Mononuclear cell (primary cell): Measurements from ENCODE around the gene TIMP4. TPM values are rescaled to one million over a fixed set of nuclear protein-coding genes. Genes with fewer than 3 reads are reported as not detected.

Experiments used
- H3K27me3 ChIP-seq: 2 replicates; pipeline ENCODE4 v1.6.0; 2011; ENCODE audit warnings: low read length, control low read depth; ENCODE audit not compliant: insufficient read depth
- H3K4me1 ChIP-seq: 2 replicates; pipeline ENCODE4 v1.5.1; 2011; ENCODE audit warnings: mild to moderate bottlenecking, low read length, control low read depth; ENCODE audit not compliant: insufficient read depth
- H3K4me3 ChIP-seq: 2 replicates; pipeline ENCODE4 v1.5.1; 2011; ENCODE audit warnings: mild to moderate bottlenecking, low read length, moderate library complexity
- H3K9me3 ChIP-seq: 2 replicates; pipeline ENCODE4 v1.5.1; 2011; ENCODE audit warnings: low read depth, mild to moderate bottlenecking, control low read depth, low read length
- total RNA-seq: library from RNA; depleted of rRNA; stranded (reverse); fragments of >200 nt; gene quantifications from one replicate; pipeline ENCODE4 v1.2.3, GENCODE V29; 2012

Gene TIMP4
- total RNA-seq, 1 donor = not detected

GRCh38 chr3:12178091-12178820, 19.5 kb upstream of the TIMP4 start:
- Histone ChIP-seq H3K9me3 (no peaks in the 10 kb centered on the region), H3K4me1 (peaks cover 35% of the 10 kb centered on the region), H3K4me3 (no peak overlapping the region), H3K27me3 (no peaks in the 10 kb centered on the region)

GRCh38 chr3:12177126-12177525, 18.4 kb upstream of the TIMP4 start:
- H3K27me3 ChIP-seq = no peaks in the 10 kb centered on the region
- no peak overlapping the region for H3K4me3 ChIP-seq
- peaks cover 10% of the 10 kb centered on the region for H3K9me3 ChIP-seq
- peaks cover 35% of the 10 kb centered on the region for H3K4me1 ChIP-seq

GRCh38 chr3:12175844-12176453, 17.2 kb upstream of the TIMP4 start:
- Histone ChIP-seq H3K4me1 (peaks cover 40% of the 10 kb centered on the region), H3K4me3 (no peak overlapping the region), H3K27me3 (no peaks in the 10 kb centered on the region), H3K9me3 (peaks cover 10% of the 10 kb centered on the region)

- no peaks in the 10 kb centered on the region for H3K27me3 ChIP-seq
- H3K9me3 ChIP-seq = peaks cover 10% of the 10 kb centered on the region
Measured at GRCh38 chr3:12175137-12175593, 16.5 kb upstream of the TIMP4 start.

GRCh38 chr3:12170207-12170606, 11.5 kb upstream of the TIMP4 start:
- H3K4me1 ChIP-seq = peaks cover 23% of the 10 kb centered on the region
- H3K9me3 ChIP-seq = peaks cover 10% of the 10 kb centered on the region
- no peaks in the 10 kb centered on the region for H3K27me3 ChIP-seq
- no peak overlapping the region for H3K4me3 ChIP-seq

More at GRCh38 chr3:12175137-12175593, 16.5 kb upstream of the TIMP4 start:
- Histone ChIP-seq H3K4me1 (peaks cover 48% of the 10 kb centered on the region), H3K4me3 (no peak overlapping the region)

GRCh38 chr3:12165909-12166308, 7.2 kb upstream of the TIMP4 start:
- Histone ChIP-seq H3K4me1 (peaks cover 17% of the 10 kb centered on the region), H3K9me3 (no peaks in the 10 kb centered on the region), H3K4me3 (no peak overlapping the region), H3K27me3 (no peaks in the 10 kb centered on the region)

- Histone ChIP-seq H3K27me3 (peaks cover 7% of the 10 kb centered on the region), H3K9me3 (no peaks in the 10 kb centered on the region), H3K4me1 (peaks cover 12% of the 10 kb centered on the region), H3K4me3 (no peak overlapping the region)
Measured at GRCh38 chr3:12159227-12159601, 502 bp upstream of the TIMP4 start.

GRCh38 chr3:12157026-12157425, 1.7 kb downstream of the TIMP4 start:
- Histone ChIP-seq H3K4me1 (peaks cover 12% of the 10 kb centered on the region), H3K9me3 (no peaks in the 10 kb centered on the region), H3K27me3 (peaks cover 7% of the 10 kb centered on the region), H3K4me3 (no peak overlapping the region)

- Histone ChIP-seq H3K4me3 (no peak overlapping the region), H3K4me1 (peaks cover 12% of the 10 kb centered on the region), H3K27me3 (peaks cover 7% of the 10 kb centered on the region), H3K9me3 (no peaks in the 10 kb centered on the region)
Measured at GRCh38 chr3:12155828-12156227, 2.9 kb downstream of the TIMP4 start.

- H3K4me1 ChIP-seq = peaks cover 12% of the 10 kb centered on the region
- H3K9me3 ChIP-seq = no peaks in the 10 kb centered on the region
- no peak overlapping the region for H3K4me3 ChIP-seq
- peaks cover 7% of the 10 kb centered on the region for H3K27me3 ChIP-seq
Measured at GRCh38 chr3:12155264-12155663, 3.4 kb downstream of the TIMP4 start.

GRCh38 chr3:12154151-12154550, 4.6 kb downstream of the TIMP4 start:
- Histone ChIP-seq H3K4me1 (peaks cover 12% of the 10 kb centered on the region), H3K4me3 (no peak overlapping the region), H3K9me3 (no peaks in the 10 kb centered on the region), H3K27me3 (peaks cover 3% of the 10 kb centered on the region)

- Histone ChIP-seq H3K4me3 (no peak overlapping the region), H3K4me1 (no peaks in the 10 kb centered on the region), H3K9me3 (no peaks in the 10 kb centered on the region), H3K27me3 (no peaks in the 10 kb centered on the region)
Measured at GRCh38 chr3:12150112-12150511, 8.6 kb downstream of the TIMP4 start.

GRCh38 chr3:12149029-12149428, 9.7 kb downstream of the TIMP4 start:
- H3K9me3 ChIP-seq = no peaks in the 10 kb centered on the region
- H3K4me3 ChIP-seq = no peak overlapping the region
- no peaks in the 10 kb centered on the region for H3K4me1 ChIP-seq
- no peaks in the 10 kb centered on the region for H3K27me3 ChIP-seq

GRCh38 chr3:12148183-12148940, 10.3 kb downstream of the TIMP4 start:
- no peaks in the 10 kb centered on the region for H3K27me3 ChIP-seq
- H3K4me1 ChIP-seq = no peaks in the 10 kb centered on the region

GRCh38 chr3:12147049-12147780, 11.5 kb downstream of the TIMP4 start:
- no peaks in the 10 kb centered on the region for H3K9me3 ChIP-seq
- no peak overlapping the region for H3K4me3 ChIP-seq
- no peaks in the 10 kb centered on the region for H3K4me1 ChIP-seq
- H3K27me3 ChIP-seq = no peaks in the 10 kb centered on the region

More at GRCh38 chr3:12148183-12148940, 10.3 kb downstream of the TIMP4 start:
- no peak overlapping the region for H3K4me3 ChIP-seq
- no peaks in the 10 kb centered on the region for H3K9me3 ChIP-seq
